GM13976 (cell line): Measurements from ENCODE around the gene HLA-E.
A peak's percentile ranks its signal among the peaks of the same experiment; 100 is the strongest.
"Not testable (repeated sequence)": the region's sequence is repeated elsewhere in the genome, so short reads cannot be mapped to it uniquely, and the experiment has no call there.

Experiments used
- DNase-seq: peaks from one replicate; pipeline ENCODE4 v3.0.0; 2012; ENCODE audit warnings: low spot score
- CTCF ChIP-seq: IDR thresholded peaks from 2 replicates; pipeline ENCODE4 v1.5.1; 2012; ENCODE audit warnings: borderline replicate concordance, mild to moderate bottlenecking; ENCODE audit not compliant: insufficient read depth; ENCODE audit errors: extremely low read depth, missing control alignments, control extremely low read depth
- in situ Hi-C: fragments of 300-500 bp; cut with MboI; formaldehyde crosslinking; loops from one replicate; pipeline ENCODE4 v1.12.0; 2022; ENCODE audit warnings: low sequenced_read_pairs, mixed read lengths, inconsistent platforms; ENCODE audit not compliant: unreplicated experiment

Gene HLA-E

GRCh38 chr6:30490026-30490876, 942 bp downstream of the HLA-E start:
- TF ChIP-seq CTCF, result no peak
- peak; percentile 87 for DNase-seq
- in situ Hi-C loops, result loop anchor here (5.0 kb wide), 1 partner anchor 42 kb away; no protein-coding TSS in a partner anchor

GRCh38 chr6:30491291-30491953, 2.1 kb downstream of the HLA-E start:
- DNase-seq, result not testable (repeated sequence)
- in situ Hi-C loops, result loop anchor here (5.0 kb wide), 1 partner anchor 41 kb away; no protein-coding TSS in a partner anchor

DNA sequence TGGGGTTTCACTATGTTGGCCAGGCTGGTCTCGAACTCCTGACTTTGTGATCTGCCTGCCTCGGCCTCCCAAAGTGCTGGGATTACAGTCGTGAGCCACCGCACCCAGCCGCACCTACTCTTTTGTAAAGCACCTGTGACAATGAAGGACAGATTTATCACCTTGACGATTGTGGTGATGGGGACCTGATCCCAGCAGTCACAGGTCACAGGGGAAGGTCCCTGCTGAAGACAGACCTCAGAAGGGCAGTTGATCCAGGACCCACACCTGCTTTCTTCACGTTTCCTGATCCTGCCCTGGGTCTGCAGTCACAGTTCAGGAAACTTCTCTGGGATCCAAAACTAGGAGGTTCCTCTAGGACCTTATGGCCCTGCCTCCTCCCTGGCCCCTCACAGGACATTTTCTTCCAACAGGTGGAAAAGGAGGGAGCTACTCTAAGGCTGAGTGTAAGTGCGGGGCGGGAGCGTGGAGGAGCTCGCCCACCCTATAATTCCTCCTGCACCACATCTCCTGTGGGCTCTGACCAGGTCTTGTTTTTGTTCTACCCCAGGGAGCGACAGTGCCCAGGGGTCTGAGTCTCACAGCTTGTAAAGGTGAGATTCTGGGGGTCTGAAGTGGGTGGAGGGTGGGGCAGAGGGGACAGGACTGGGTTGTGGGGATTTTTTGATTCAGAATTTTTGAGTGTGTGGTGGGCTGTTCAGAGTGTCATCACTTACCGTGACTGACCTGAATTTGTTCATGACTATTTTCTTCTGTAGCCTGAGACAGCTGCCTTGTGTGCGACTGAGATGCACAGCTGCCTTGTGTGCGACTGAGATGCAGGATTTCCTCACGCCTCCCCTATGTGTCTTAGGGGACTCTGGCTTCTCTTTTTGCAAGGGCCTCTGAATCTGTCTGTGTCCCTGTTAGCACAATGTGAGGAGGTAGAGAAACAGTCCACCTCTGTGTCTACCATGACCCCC, 3.0 kb downstream of the HLA-E start:
- no peak for DNase-seq
- in situ Hi-C loops, result loop anchor here (5.0 kb wide), 1 partner anchor 40 kb away; no protein-coding TSS in a partner anchor
- TF ChIP-seq CTCF, result no peak

DNA sequence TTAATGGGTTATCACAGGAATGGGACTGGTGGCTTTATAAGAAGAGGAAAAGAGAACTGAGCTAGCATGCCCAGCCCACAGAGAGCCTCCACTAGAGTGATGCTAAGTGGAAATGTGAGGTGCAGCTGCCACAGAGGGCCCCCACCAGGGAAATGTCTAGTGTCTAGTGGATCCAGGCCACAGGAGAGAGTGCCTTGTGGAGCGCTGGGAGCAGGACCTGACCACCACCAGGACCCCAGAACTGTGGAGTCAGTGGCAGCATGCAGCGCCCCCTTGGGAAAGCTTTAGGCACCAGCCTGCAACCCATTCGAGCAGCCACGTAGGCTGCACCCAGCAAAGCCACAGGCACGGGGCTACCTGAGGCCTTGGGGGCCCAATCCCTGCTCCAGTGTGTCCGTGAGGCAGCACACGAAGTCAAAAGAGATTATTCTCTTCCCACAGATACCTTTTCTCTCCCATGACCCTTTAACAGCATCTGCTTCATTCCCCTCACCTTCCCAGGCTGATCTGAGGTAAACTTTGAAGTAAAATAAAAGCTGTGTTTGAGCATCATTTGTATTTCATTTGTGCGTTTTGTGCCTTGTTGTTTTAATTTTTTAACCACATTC, 4.4 kb downstream of the HLA-E start:
- peak; percentile 15 for TF ChIP-seq CTCF
- no peak for DNase-seq
- in situ Hi-C loops, result loop anchor here (5.0 kb wide), 1 partner anchor 39 kb away; no protein-coding TSS in a partner anchor

- in situ Hi-C loops, result loop anchor here (5.0 kb wide), 1 partner anchor 38 kb away; no protein-coding TSS in a partner anchor
- no peak for DNase-seq
- no peak for TF ChIP-seq CTCF
Measured at GRCh38 chr6:30494291-30494861, 5.1 kb downstream of the HLA-E start.

DNA sequence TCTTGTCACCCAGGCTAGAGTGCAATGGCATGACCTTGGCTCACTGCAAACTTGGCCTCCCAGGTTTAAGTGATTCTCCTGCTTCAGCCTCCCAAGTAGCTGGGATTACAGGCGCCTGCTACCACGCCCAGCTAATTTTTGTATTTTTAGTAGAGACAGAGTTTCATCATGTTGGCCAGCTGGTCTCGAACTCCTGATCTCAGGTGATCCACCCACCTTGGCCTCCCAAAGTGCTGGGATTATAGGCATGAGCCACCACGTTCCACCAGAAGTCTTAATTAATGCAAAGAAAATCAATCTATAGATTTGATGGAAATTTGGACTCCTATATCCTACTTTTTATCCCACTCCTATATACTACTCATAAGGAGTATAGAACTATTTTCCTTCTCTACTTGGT, 5.8 kb downstream of the HLA-E start:
- in situ Hi-C loops, DNase-seq: not testable (repeated sequence)
